ENCODE results near the gene DYNC1LI1. TPM values are rescaled to one million over a fixed set of nuclear protein-coding genes. Genes with fewer than 3 reads are reported as not detected.
"Not testable (repeated sequence)": the region's sequence is repeated elsewhere in the genome, so short reads cannot be mapped to it uniquely, and the experiment has no call there.

Gene DYNC1LI1
- total RNA-seq, 1 experiment from 2014 or later: 29.8 TPM

- BruUV-seq (replicated peaks): no TSS peak
- no peak overlapping the region for H3K27ac Mint-ChIP-seq (ENCODE audit: unreplicated experiment)
- peaks cover 4% of the 10 kb centered on the region for H3K27me3 Mint-ChIP-seq (ENCODE audit: unreplicated experiment)
- intact Hi-C loops (cut with micrococcal nuclease; ENCODE audit: unreplicated experiment): no loop called here
- no peak overlapping the region for H3K4me3 Mint-ChIP-seq (ENCODE audit: low read depth, unreplicated experiment)
- no peaks in the 10 kb centered on the region for H3K36me3 Mint-ChIP-seq (ENCODE audit: insufficient read depth, unreplicated experiment)
- TF ChIP-seq CTCF (IDR thresholded peaks at IDR 0.05; ENCODE audit: unreplicated experiment): no peak
- H3K9me3 Mint-ChIP-seq (ENCODE audit: low read depth, unreplicated experiment): no peaks in the 10 kb centered on the region
- no peak for DNase-seq
- CTCF ChIA-PET: interaction anchor here (0.5 to 1.2 kb wide), 2 partner anchors 12 to 317 kb away, joined by 3 to 8 read pairs; no protein-coding TSS in a partner anchor
- no peaks in the 10 kb centered on the region for H3K4me1 Mint-ChIP-seq (ENCODE audit: low read depth, unreplicated experiment)
Observed at GRCh38 chr3:32584660-32585059, 14.0 kb upstream of the DYNC1LI1 start.

- H3K27me3 Mint-ChIP-seq (ENCODE audit: unreplicated experiment): no peaks in the 10 kb centered on the region
- TF ChIP-seq CTCF (IDR thresholded peaks at IDR 0.05; ENCODE audit: unreplicated experiment): no peak
- H3K27ac Mint-ChIP-seq (ENCODE audit: unreplicated experiment): no peak overlapping the region
- DNase-seq: no peak
- CTCF ChIA-PET: no interaction called here
- H3K4me1 Mint-ChIP-seq (ENCODE audit: low read depth, unreplicated experiment): no peaks in the 10 kb centered on the region
- no peak overlapping the region for H3K4me3 Mint-ChIP-seq (ENCODE audit: low read depth, unreplicated experiment)
- intact Hi-C loops (cut with micrococcal nuclease; ENCODE audit: unreplicated experiment): no loop called here
- no peaks in the 10 kb centered on the region for H3K9me3 Mint-ChIP-seq (ENCODE audit: low read depth, unreplicated experiment)
- no peaks in the 10 kb centered on the region for H3K36me3 Mint-ChIP-seq (ENCODE audit: insufficient read depth, unreplicated experiment)
- no TSS peak for BruUV-seq (replicated peaks)
Observed at GRCh38 chr3:32583708-32584107, 13.1 kb upstream of the DYNC1LI1 start.

GRCh38 chr3:32578669-32579068 lies 8.0 kb upstream of the DYNC1LI1 start:
- H3K27me3 Mint-ChIP-seq (ENCODE audit: unreplicated experiment); H3K27ac Mint-ChIP-seq (ENCODE audit: unreplicated experiment); intact Hi-C loops (cut with micrococcal nuclease; ENCODE audit: unreplicated experiment); H3K36me3 Mint-ChIP-seq (ENCODE audit: insufficient read depth, unreplicated experiment); H3K4me3 Mint-ChIP-seq (ENCODE audit: low read depth, unreplicated experiment); DNase-seq; H3K4me1 Mint-ChIP-seq (ENCODE audit: low read depth, unreplicated experiment); CTCF ChIA-PET; BruUV-seq (replicated peaks); H3K9me3 Mint-ChIP-seq (ENCODE audit: low read depth, unreplicated experiment): not testable (repeated sequence)

- H3K27ac Mint-ChIP-seq (ENCODE audit: unreplicated experiment): no peak overlapping the region
- intact Hi-C loops (cut with micrococcal nuclease; ENCODE audit: unreplicated experiment): no loop called here
- no peaks in the 10 kb centered on the region for H3K4me1 Mint-ChIP-seq (ENCODE audit: low read depth, unreplicated experiment)
- no peaks in the 10 kb centered on the region for H3K27me3 Mint-ChIP-seq (ENCODE audit: unreplicated experiment)
- no peaks in the 10 kb centered on the region for H3K36me3 Mint-ChIP-seq (ENCODE audit: insufficient read depth, unreplicated experiment)
- H3K4me3 Mint-ChIP-seq (ENCODE audit: low read depth, unreplicated experiment): no peak overlapping the region
- DNase-seq: no peak
- BruUV-seq (replicated peaks): no TSS peak
- CTCF ChIA-PET: no interaction called here
- no peaks in the 10 kb centered on the region for H3K9me3 Mint-ChIP-seq (ENCODE audit: low read depth, unreplicated experiment)
- TF ChIP-seq CTCF (IDR thresholded peaks at IDR 0.05; ENCODE audit: unreplicated experiment): no peak
Observed at GRCh38 chr3:32577581-32578556, 7.2 kb upstream of the DYNC1LI1 start.

- no peak overlapping the region for H3K4me3 Mint-ChIP-seq (ENCODE audit: low read depth, unreplicated experiment)
- TF ChIP-seq CTCF (IDR thresholded peaks at IDR 0.05; ENCODE audit: unreplicated experiment): no peak
- no peaks in the 10 kb centered on the region for H3K36me3 Mint-ChIP-seq (ENCODE audit: insufficient read depth, unreplicated experiment)
- no peak for DNase-seq
- intact Hi-C loops (cut with micrococcal nuclease; ENCODE audit: unreplicated experiment): no loop called here
- H3K9me3 Mint-ChIP-seq (ENCODE audit: low read depth, unreplicated experiment): no peaks in the 10 kb centered on the region
- H3K27me3 Mint-ChIP-seq (ENCODE audit: unreplicated experiment): no peaks in the 10 kb centered on the region
- CTCF ChIA-PET: no interaction called here
- no peak overlapping the region for H3K27ac Mint-ChIP-seq (ENCODE audit: unreplicated experiment)
- no TSS peak for BruUV-seq (replicated peaks)
- H3K4me1 Mint-ChIP-seq (ENCODE audit: low read depth, unreplicated experiment): no peaks in the 10 kb centered on the region
Observed at GRCh38 chr3:32577174-32577573, 6.5 kb upstream of the DYNC1LI1 start.
